ENCODE measurements around the gene SLC22A8. TPM values are rescaled to one million over a fixed set of nuclear protein-coding genes. Genes with fewer than 3 reads are reported as not detected.
"Not testable (repeated sequence)": the region's sequence is repeated elsewhere in the genome, so short reads cannot be mapped to it uniquely, and the experiment has no call there.

The SLC22A8 gene
- total RNA-seq, 2 experiments from 2014 or later = not detected

- POLR2A ChIA-PET = no interaction called here
- Mint-ChIP-seq H3K27ac (no peak overlapping the region), H3K4me3 (no peak overlapping the region), H3K9me3 (ENCODE audit: insufficient read depth) (no peaks in the 10 kb centered on the region), H3K27me3 (ENCODE audit: low read depth) (peaks cover 12% of the 10 kb centered on the region), H3K36me3 (ENCODE audit: low read depth) (no peaks in the 10 kb centered on the region), H3K4me1 (ENCODE audit: low read depth) (no peaks in the 10 kb centered on the region)
- DNase-seq (no peak), ATAC-seq (no peak)
- CTCF ChIA-PET = no interaction called here
Measured at GRCh38 chr11:62957147-62957546, 58.5 kb downstream of the SLC22A8 start.

GRCh38 chr11:62954478-62954877 is 61.2 kb downstream of the SLC22A8 start:
- POLR2A ChIA-PET = no interaction called here
- Mint-ChIP-seq H3K4me3 (no peak overlapping the region), H3K27me3 (ENCODE audit: low read depth) (peaks cover 16% of the 10 kb centered on the region), H3K4me1 (ENCODE audit: low read depth) (no peaks in the 10 kb centered on the region), H3K36me3 (ENCODE audit: low read depth) (no peaks in the 10 kb centered on the region), H3K9me3 (ENCODE audit: insufficient read depth) (no peaks in the 10 kb centered on the region), H3K27ac (no peak overlapping the region)
- DNase-seq (no peak), ATAC-seq (no peak)
- CTCF ChIA-PET = no interaction called here

- ATAC-seq (no peak), DNase-seq (no peak)
- ChIA-PET POLR2A (no interaction called here), CTCF (no interaction called here)
- H3K27me3 Mint-ChIP-seq (ENCODE audit: low read depth) = peaks cover 15% of the 10 kb centered on the region
- H3K9me3 Mint-ChIP-seq (ENCODE audit: insufficient read depth) = no peaks in the 10 kb centered on the region
- no peak overlapping the region for H3K27ac Mint-ChIP-seq
- no peak overlapping the region for H3K4me3 Mint-ChIP-seq
- H3K4me1 Mint-ChIP-seq (ENCODE audit: low read depth) = no peaks in the 10 kb centered on the region
- H3K36me3 Mint-ChIP-seq (ENCODE audit: low read depth) = no peaks in the 10 kb centered on the region
Measured at GRCh38 chr11:62953811-62954210, 61.8 kb downstream of the SLC22A8 start.

- no peak for ATAC-seq
Measured at GRCh38 chr11:62948765-62949320, 66.8 kb downstream of the SLC22A8 start.

GRCh38 chr11:62945538-62945937 is 70.1 kb downstream of the SLC22A8 start:
- DNase-seq, POLR2A ChIA-PET: not testable (repeated sequence)
- peaks cover 11% of the 10 kb centered on the region for H3K27me3 Mint-ChIP-seq (ENCODE audit: low read depth)

More at GRCh38 chr11:62948765-62949320, 66.8 kb downstream of the SLC22A8 start:
- peaks cover 9% of the 10 kb centered on the region for H3K27me3 Mint-ChIP-seq (ENCODE audit: low read depth)
- H3K27ac Mint-ChIP-seq = no peak overlapping the region
- ChIA-PET CTCF (interaction anchor here (1.9 to 2.8 kb wide), 2 partner anchors 26 to 43 kb away, joined by 4 to 6 read pairs; no protein-coding TSS in a partner anchor), POLR2A (interaction anchor here (0.6 kb wide), 1 partner anchor 20 kb away, joined by 6 read pairs; no protein-coding TSS in a partner anchor)
- H3K9me3 Mint-ChIP-seq (ENCODE audit: insufficient read depth) = no peaks in the 10 kb centered on the region
- no peak overlapping the region for H3K4me3 Mint-ChIP-seq
- H3K36me3 Mint-ChIP-seq (ENCODE audit: low read depth) = no peaks in the 10 kb centered on the region
- no peak for DNase-seq
- H3K4me1 Mint-ChIP-seq (ENCODE audit: low read depth) = no peaks in the 10 kb centered on the region

More at GRCh38 chr11:62945538-62945937, 70.1 kb downstream of the SLC22A8 start:
- ATAC-seq; H3K4me3 Mint-ChIP-seq; H3K4me1 Mint-ChIP-seq (ENCODE audit: low read depth); H3K9me3 Mint-ChIP-seq (ENCODE audit: insufficient read depth); H3K36me3 Mint-ChIP-seq (ENCODE audit: low read depth); CTCF ChIA-PET; H3K27ac Mint-ChIP-seq: not testable (repeated sequence)

Other genes starting within 250 kb of the SLC22A8 start
- gene TAF6L, start 244.4 kb downstream of the SLC22A8 start, total RNA-seq = 10 to 100 TPM; 21.8 to 23.7 TPM
- 10 to 100 TPM; 37.3 to 40.8 TPM for gene TMEM179B, start 228.4 kb downstream of the SLC22A8 start, total RNA-seq
- 10 to 100 TPM; 20.1 to 20.3 TPM for gene TMEM223, start 223.8 kb downstream of the SLC22A8 start, total RNA-seq
- 100 to 1,000 TPM; 110 to 111 TPM for gene NXF1, start 210.4 kb downstream of the SLC22A8 start, total RNA-seq
- 10 to 100 TPM; 30.4 to 32.7 TPM for gene STX5, start 183.8 kb downstream of the SLC22A8 start, total RNA-seq
- gene TEX54, start 183.0 kb downstream of the SLC22A8 start, total RNA-seq = not detected
- 10 to 100 TPM; 66.0 to 66.9 TPM for gene WDR74, start 176.3 kb downstream of the SLC22A8 start, total RNA-seq
- 100 to 1,000 TPM; 190 to 202 TPM for gene SLC3A2, start 134.9 kb downstream of the SLC22A8 start, total RNA-seq
- gene CHRM1, start 94.5 kb downstream of the SLC22A8 start, total RNA-seq = not detected
- gene SLC22A6, start 30.9 kb downstream of the SLC22A8 start, total RNA-seq = not detected
- not detected for gene SLC22A24, start 128.4 kb upstream of the SLC22A8 start, total RNA-seq
- gene SLC22A25, start 227.8 kb upstream of the SLC22A8 start, total RNA-seq = not detected